AG04450 (cell line): ENCODE measurements around the gene SDK1. TPM values are rescaled to one million over a fixed set of nuclear protein-coding genes. Genes with fewer than 3 reads are reported as not detected.

Experiments used
- CTCF ChIA-PET: fragments of 300-600, 350-600 bp; formaldehyde crosslinking; extraction: SDS; loops from one replicate; lab custom pipeline; 2022; ENCODE audit warnings: antibody characterized with exemption, inconsistent platforms; lab: Charles Lee
- POLR2A ChIA-PET: fragments of 350-600 bp; formaldehyde crosslinking; extraction: SDS; loops from one replicate; lab custom pipeline; 2021; ENCODE audit warnings: antibody characterized with exemption, inconsistent platforms; lab: Yijun Ruan, JAX
- DNase-seq: peaks from one replicate; pipeline ENCODE4 v3.0.0-alpha.2; 2011; ENCODE audit warnings: low read depth, low spot score
- H3K27ac ChIP-seq: one replicate; pipeline ENCODE4 v1.5.1; 2012; ENCODE audit warnings: low read depth, low read length, control low read depth
- H3K27me3 ChIP-seq: one replicate; pipeline ENCODE4 v1.6.0; 2012; ENCODE audit warnings: low read length; ENCODE audit not compliant: control insufficient read depth, insufficient read depth
- H3K4me3 ChIP-seq: 2 replicates; pipeline ENCODE4 v1.5.1; 2011; ENCODE audit warnings: mild to moderate bottlenecking, low read depth, low read length, control low read depth
- H3K9me3 ChIP-seq: 2 replicates; pipeline ENCODE4 v1.5.1; 2012; ENCODE audit warnings: low read length; ENCODE audit not compliant: control insufficient read depth, insufficient read depth
- polyA plus RNA-seq: library from polyadenylated mRNA; depleted of rRNA; stranded (reverse); fragments of >200 nt; gene quantifications from 2 replicates; pipeline ENCODE4 v1.2.3, GENCODE V29; 2011
- TF ChIP-seq, protein P1 (sequence below): IDR thresholded peaks from 2 replicates; pipeline ENCODE4 v1.5.1; 2011; ENCODE audit warnings: low read depth, low read length, control low read depth, inconsistent platforms

Gene SDK1
- polyA plus RNA-seq, 1 experiment = 2.2 TPM

DNA sequence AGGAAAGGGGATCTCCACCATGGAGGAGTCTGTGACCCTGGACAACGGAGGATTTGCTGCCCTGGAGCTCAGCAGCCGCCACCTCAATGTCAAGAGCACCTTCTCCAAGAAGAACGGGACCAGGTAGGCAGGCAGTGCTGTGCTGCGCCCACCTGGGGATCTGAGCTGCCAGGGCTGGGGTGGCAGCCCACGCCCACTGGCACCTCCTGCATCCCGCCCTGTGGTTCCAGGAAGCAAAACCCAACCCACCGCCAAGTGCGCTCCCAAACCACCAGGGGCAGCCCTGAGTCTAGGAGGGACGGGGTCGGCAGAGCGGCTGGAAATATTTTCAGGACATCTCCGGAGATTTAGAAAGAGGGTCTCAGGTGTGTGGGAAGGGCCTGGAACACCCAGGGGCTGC, 940.7 kb downstream of the SDK1 start:
- Histone ChIP-seq H3K9me3 (peaks cover 84% of the 10 kb centered on the region), H3K4me3 (no peak overlapping the region), H3K27ac (no peak overlapping the region), H3K27me3 (no peaks in the 10 kb centered on the region)
- TF ChIP-seq, protein P1, sequence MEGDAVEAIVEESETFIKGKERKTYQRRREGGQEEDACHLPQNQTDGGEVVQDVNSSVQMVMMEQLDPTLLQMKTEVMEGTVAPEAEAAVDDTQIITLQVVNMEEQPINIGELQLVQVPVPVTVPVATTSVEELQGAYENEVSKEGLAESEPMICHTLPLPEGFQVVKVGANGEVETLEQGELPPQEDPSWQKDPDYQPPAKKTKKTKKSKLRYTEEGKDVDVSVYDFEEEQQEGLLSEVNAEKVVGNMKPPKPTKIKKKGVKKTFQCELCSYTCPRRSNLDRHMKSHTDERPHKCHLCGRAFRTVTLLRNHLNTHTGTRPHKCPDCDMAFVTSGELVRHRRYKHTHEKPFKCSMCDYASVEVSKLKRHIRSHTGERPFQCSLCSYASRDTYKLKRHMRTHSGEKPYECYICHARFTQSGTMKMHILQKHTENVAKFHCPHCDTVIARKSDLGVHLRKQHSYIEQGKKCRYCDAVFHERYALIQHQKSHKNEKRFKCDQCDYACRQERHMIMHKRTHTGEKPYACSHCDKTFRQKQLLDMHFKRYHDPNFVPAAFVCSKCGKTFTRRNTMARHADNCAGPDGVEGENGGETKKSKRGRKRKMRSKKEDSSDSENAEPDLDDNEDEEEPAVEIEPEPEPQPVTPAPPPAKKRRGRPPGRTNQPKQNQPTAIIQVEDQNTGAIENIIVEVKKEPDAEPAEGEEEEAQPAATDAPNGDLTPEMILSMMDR = no peak
- ChIA-PET CTCF (no interaction called here), POLR2A (no interaction called here)
- no peak for DNase-seq

DNA sequence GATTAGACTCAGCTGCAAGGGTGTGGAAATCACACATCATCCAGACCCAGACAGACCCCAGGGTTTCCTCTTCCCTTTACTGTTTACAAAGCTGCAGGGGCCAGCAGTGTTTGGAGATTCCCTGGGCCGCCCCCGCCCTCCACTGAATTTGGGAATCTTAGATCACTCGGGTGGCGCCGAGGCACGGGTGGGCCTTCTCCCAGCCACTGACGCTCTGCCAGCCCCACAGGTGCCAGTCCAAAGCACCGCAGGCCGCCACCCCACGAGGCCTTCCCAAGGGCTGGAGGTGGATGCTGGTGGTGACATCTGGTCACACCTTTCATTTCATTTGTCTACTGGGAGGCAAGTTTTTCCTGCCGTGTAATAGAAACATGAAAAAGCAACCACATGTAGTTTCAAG, 941.7 kb downstream of the SDK1 start:
- no peak for DNase-seq
- TF ChIP-seq, protein P1 = no peak
- peaks cover 84% of the 10 kb centered on the region for H3K9me3 ChIP-seq
- no peak overlapping the region for H3K4me3 ChIP-seq
- CTCF ChIA-PET = no interaction called here
- no peak overlapping the region for H3K27ac ChIP-seq
- H3K27me3 ChIP-seq = no peaks in the 10 kb centered on the region
- POLR2A ChIA-PET = no interaction called here

DNA sequence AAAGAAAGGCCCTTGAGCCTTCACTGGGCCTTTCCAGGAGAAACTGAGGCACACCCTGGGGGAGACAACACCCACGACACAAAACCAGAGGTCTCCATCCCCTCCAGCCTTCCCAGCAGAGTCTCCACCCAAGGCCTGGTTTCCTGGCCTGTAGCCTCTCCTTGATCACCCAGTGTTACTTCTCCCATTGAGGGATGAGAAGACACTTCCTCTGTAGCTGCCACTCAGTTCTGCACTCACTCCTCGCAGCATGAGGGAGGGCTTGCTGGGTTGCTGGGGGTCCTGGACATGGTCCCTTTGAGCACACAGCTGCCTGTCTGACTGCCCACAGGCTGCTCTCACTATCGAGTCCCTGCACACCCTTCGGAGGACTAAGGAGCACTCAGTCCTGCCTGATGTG, 943.0 kb downstream of the SDK1 start:
- ChIA-PET CTCF (no interaction called here), POLR2A (no interaction called here)
- peaks cover 80% of the 10 kb centered on the region for H3K9me3 ChIP-seq
- no peak for DNase-seq
- no peak overlapping the region for H3K4me3 ChIP-seq
- no peaks in the 10 kb centered on the region for H3K27me3 ChIP-seq
- TF ChIP-seq, protein P1 = no peak
- H3K27ac ChIP-seq = no peak overlapping the region

DNA sequence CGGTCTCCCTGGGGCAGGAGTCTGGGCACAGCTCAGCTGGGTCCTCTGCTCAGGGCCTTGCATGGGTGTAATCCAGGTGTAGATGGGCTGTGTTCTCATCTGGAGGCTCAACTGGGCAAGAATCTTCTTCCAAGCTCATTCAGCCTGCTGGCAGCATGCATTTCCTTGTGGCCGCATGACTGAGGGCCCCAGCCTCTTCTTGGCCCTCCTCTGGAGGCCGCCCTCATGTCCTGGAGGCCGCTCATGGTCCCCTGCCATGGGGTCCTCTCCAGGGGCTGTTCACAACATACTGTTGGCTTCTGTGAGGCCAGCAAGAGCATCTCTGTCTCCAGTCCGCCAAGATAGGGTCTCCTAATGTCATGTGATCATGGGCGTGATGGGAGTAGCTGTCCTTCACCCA, 943.6 kb downstream of the SDK1 start:
- Histone ChIP-seq H3K4me3 (no peak overlapping the region), H3K27ac (no peak overlapping the region), H3K27me3 (no peaks in the 10 kb centered on the region), H3K9me3 (peaks cover 81% of the 10 kb centered on the region)
- POLR2A ChIA-PET = no interaction called here
- TF ChIP-seq, protein P1 = no peak
- no peak for DNase-seq
- CTCF ChIA-PET = no interaction called here

DNA sequence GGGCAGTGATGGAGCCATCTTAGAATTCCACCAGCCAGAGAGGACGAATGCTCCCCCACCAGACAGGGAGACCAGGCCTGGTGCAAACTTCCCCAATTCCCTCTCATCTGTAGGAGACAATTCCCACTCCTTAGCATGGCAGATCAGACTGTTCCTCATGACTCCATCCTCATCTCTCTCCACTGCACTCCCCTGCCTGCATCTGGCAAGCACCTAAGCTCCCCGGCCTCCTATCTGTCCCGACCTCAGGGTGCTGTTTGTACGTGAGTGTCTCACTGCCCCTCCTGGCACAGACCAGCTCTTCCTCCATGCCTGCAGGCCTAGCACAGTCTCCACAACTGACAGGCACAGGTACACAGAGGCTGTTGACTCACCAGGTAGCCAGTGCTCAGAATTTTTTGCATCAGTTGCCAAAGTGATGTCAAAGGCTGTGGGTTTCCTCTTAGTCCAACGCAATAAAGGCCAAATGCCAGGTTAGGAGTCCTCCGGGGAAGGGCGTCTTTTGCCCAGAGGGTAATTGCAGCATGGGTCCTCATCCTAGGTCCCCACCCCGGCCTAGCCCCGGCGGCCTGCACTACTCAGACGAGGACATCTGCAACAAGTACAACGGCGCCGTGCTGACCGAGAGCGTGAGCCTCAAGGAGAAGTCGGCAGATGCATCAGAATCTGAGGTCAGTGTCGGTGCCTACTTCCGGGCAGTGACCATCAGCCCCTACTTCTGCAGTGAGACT, 944.2 kb downstream of the SDK1 start:
- ChIA-PET POLR2A (no interaction called here), CTCF (no interaction called here)
- DNase-seq = no peak
- TF ChIP-seq, protein P1 = no peak
- Histone ChIP-seq H3K27me3 (no peaks in the 10 kb centered on the region), H3K9me3 (peaks cover 77% of the 10 kb centered on the region), H3K27ac (no peak overlapping the region), H3K4me3 (no peak overlapping the region)
